Activated naive CD4-positive, alpha-beta T cell treated with anti-CD3 and anti-CD28 coated beads, Interleukin-2, amount 50 U/mL, for 16 hours (primary cell): Measurements from ENCODE around the gene CCL4.
"Not testable (repeated sequence)": the region's sequence is repeated elsewhere in the genome, so short reads cannot be mapped to it uniquely, and the experiment has no call there.

Source experiments
- DNase-seq: peaks from one replicate; pipeline ENCODE4 v3.0.0-alpha.2; 2020

CCL4 gene

DNA sequence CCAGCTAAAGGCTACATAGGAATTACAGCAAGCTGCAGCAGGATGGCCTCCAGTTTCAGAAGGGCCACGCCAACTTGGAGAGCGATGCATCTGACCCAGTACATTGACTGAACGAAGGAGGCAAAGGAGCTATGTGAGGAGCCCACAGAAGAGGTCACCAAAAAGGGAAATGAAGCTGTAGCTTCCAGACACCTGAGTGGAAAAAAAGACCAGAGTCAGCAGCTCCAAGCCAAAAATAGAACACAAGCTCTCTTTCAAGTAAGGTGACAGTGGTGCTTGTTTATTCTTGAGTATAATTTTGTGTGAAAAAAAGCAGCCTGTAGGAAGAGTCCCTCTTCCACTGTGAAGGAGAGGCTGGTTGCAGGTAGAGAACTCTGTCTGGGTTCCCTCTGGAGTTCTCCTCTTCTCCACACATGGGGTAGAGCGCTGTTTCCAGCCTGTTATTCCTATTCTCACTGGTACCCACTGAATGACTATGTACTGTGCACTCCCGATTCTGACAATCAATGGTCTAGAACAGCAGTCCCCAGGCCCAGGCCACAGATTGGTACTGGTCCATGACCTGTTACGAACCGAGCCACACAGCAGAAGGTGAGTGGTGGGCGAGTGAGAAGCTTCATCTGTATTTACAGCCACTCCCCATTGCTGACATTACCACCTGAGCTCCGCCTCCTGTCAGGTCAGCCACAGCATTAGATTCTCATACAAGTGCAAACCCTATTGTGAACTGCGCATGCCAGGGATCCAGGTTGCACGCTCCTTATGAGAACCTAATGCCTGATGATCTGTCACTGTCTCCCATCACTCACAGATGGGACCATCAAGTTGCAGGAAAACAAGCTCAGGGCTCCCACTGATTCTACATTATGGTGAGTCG is 15.1 kb downstream of the CCL4 start:
- no peak for DNase-seq

DNA sequence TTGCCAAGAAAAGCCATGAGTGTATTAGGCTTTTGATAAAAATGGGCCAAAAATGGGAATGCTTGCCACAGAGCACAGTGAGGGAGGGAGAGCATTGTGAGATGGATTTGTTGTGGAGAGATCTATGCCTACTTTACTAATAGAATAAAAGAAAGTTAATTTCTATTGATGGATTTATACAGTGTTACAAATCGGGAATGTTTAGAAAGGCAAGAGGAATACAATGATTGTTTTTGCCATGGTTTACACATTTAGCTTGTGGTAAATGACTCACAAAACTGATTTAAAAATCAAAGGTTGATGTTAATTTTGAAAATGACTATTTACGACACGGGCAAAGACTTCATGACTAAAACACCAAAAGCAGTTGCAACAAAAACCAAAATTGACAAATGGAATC is 16.6 kb downstream of the CCL4 start:
- DNase-seq, result no peak

DNA sequence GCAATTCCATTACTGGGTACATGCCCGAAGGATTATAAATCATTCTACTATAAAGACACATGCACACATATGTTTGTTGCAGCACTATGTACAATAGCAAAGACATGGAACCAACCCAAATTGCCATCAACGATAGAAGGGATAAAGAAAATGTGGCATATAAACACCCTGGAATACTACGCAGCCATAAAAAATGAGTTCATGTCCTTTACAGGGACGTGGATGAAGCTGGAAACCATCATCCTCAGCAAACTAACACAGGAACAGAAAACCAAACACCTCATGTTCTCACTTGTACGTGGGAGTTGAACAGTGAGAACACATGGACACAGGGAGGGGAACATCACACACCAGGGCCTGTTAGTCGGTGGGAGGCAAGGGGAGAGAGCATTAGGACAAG is 17.5 kb downstream of the CCL4 start:
- DNase-seq, result not testable (repeated sequence)

DNA sequence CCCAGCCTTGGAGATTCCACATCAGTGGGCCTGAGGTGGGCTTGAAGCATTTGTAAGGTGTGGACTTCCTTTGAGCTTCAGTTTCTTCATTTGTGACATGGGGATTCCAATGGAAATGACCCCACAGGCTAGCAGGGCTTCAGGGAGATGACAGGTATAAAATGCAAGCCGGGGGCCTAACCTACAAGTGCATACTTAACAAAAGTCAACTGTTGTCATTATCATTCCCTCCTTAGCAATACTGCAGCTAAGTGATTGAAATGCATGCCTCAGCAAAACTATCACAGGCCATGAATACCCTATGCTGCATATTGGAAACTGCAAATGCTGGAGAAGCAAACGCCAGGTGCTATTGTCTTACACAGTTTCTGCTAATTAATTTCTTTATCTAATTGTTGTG is 19.8 kb downstream of the CCL4 start:
- DNase-seq, result no peak

- no peak for DNase-seq
These were observed 21.5 kb downstream of the CCL4 start for GRCh38 chr17:36124879-36125824.

DNA sequence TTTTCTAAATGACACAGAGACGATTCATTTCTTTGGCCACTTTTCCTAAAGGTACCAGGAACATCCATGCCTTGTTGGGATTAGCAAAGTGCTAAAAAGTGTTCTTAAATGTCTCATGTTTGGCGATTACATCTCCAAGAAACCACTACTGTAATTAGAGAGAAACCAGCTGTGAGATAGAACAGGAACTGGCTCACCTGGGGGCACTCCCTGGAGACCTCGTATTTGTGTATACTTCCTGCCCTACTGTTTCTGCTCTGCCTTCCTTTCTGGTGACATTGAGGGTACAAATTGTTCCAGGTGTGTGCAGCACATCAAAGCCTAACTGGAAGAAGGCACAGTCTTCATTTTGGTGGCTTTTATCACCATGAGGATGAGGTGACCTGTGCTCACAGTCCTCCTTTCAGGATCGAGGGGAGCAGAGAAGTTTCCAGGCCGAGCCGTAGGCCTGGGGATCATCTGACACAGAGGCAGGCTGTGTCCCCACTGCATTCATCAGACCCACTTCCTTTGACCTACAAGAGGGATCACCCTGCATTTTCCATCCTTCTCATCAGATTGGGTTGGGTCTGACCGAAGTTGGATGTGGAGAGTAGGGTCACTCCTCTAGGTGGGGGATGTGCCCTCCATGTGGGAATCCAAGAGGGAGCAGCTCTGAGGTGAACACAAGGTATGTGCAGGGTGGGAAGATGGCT is 23.7 kb downstream of the CCL4 start:
- no peak for DNase-seq

DNA sequence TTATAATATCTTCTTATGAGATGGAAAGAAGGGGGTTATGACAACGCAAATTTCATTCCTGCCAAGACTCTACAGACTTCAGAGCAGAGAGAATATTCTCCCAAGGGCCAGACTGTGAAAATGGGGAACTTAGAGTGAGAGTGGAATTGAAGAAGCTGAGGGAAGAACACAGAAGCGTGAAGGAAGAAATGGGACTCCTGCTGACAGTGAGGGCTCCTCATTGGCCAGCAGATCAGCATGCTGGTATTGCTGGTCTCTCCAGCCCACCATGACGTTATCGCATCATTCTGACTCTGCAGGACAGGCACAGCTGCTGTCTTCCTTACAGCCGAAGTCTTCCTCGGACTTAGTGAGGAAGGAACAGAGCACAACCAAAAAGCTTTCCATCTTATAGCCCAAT is 24.3 kb downstream of the CCL4 start:
- no peak for DNase-seq

GRCh38 chr17:36128411-36128978 is 24.9 kb downstream of the CCL4 start:
- no peak for DNase-seq

DNA sequence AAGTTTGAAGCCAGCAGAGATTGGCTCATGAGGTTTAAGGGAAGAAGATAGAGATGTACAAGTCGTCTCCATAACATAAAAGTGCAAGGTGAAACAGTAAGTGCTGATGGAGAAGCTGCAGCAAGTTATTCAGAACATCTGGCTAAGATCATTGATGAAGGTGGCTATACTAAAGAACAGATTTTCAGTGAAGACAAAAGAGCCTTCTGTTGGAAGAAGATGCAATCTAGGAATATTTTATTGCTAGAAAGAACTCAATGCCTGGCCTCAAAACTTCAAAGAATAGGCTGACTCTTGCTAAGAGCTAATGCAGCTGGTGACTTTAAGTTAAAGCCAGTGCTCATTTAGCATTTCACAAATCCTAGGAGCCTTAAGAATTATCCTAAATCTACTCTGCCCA is 26.0 kb downstream of the CCL4 start:
- DNase-seq, result no peak

- no peak for DNase-seq
These were observed 26.7 kb downstream of the CCL4 start for GRCh38 chr17:36130346-36130745.

DNA sequence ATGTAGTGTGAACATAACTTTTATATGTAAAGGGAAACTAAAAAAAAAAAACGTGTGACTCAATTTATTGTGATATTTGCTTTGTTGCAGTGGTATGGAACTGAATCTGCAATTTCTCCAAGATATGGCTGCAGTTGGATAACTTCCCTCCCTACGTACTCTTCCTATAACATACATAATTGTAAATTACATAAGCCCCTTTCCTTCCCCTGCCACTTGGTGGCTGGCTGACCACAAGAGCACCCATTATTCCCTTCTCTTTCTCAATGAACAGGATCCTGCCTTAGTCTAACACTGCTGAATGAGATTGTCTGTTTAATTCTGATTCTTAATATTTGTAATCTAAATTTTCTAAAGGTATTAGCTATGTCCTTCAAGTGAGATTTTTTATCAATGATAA is 27.8 kb downstream of the CCL4 start:
- no peak for DNase-seq

DNA sequence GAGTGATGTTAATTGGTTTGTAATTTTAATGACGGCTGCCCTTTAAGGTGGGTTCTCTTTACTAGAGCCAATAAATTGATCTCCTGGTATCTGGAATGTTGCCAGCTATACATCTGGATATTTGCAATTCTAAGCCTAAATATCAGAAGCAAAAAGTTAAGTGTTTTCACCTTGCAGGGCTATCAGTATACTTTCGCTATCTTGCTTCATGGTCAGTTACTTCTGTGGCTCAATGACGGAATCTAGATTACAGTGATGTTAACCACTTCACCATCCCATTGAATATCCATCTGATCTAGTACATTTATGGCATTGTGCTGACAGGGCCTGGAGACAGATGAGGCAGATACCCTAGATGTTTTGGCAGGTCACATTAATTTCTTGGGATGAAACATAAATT is 28.3 kb downstream of the CCL4 start:
- no peak for DNase-seq

DNA sequence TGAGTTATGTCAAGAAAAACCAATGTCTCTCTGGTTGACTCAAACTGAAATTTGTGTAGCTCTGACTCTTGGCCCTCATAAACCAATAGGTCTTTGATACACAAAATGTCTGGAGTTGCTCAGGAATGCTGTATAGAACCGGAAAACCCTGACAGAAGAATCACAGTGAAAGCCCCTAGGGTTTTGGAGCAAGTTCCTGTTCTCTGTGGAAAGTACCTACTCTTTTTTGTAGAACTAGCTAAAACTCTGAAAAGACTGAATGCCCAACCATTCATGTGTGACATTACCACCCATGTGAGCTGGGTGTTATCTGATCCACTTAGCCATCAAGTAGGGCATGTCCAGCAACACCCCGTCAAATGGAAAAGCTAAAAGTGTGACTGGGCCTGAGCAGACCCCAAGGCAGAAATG is 28.8 kb downstream of the CCL4 start:
- no peak for DNase-seq

DNA sequence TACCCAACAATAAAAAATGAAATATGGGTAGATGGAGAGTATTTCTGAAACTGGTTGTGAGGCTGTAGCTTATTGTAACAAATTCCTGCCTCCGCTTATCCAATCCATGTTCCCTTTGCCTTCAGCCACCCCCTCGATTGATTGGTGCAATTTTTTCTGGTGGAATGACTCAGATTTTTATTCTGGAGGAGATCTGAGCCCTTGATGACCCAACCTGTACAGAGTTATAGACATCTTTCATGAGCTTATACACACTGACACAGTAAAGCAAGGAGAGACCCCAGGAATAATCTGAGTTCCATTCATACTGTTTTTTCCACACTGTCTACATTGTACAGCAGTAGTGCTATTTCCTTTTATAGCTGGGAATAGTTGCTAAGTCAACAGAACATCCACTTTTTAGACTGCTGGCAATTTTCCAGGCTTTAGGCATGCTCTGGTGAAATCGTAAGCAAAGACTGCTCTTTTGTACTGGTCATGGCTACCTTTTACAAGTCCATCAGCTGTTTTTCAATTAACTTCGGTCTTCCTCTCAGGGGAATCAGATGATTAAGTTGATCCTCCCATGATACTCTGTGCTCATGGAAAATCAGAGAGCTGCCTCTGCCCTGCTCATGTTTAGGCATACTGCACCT is 30.1 kb downstream of the CCL4 start:
- DNase-seq, result no peak

DNA sequence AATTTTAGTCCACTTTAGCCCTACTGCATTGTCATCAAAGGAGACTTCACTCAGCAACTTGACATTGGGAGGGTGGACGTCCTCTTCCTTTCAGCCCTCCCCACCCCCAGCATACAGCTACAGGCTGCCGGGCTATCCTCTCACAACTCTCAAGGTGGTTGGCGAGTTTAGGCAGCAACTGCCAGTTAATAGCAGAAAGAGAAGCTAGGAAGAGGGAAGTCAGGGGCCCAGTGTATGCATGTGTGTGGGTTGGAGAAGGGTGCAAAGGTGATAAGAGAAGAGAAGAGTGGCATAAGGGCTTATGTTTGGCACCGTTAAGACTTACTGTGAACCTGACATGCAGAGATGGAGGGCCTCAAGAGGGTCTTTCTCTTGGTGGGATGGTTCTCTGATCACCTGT is 31.8 kb downstream of the CCL4 start:
- no peak for DNase-seq

- DNase-seq, result no peak
These were observed 32.4 kb downstream of the CCL4 start for GRCh38 chr17:36136036-36136435.

GRCh38 chr17:36136439-36136838 is 32.8 kb downstream of the CCL4 start:
- no peak for DNase-seq

DNA sequence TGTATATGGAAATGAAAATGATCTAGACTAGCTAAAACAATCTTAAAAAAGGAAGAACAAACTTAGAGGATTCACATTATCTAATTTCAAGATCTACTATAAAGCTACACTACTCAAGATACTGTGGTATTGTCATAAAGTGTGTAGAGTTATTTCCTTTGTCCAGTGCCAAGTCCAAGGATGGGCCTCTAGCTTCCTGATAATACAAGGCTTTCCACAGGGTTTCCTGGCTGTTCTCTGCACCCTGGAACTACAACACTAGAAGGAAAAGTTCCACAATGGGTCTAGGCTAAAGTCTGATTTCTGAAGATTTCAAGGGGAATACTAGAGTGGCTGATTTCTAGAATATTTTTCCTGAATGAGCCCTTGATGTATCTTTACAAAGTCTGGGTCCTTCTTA is 38.6 kb downstream of the CCL4 start:
- DNase-seq, result no peak

DNA sequence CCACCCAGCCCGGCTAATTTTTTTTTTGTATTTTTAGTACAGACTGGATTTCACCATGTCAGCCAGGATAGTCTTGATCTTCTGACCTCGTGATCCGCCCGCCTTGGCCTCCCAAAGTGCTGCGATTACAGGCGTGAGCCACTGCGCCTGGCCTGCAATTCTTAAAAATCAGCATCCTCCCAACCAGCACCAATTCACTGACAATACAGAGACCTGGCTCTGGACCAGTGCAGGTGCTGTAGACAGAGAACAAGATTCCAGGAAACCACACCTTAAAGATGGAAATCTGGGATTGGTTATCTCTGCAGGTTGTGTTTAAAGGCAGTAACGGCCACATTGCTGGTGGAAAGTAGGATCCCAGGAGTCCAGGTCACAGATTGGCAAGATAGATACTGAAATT is 39.2 kb downstream of the CCL4 start:
- no peak for DNase-seq

DNA sequence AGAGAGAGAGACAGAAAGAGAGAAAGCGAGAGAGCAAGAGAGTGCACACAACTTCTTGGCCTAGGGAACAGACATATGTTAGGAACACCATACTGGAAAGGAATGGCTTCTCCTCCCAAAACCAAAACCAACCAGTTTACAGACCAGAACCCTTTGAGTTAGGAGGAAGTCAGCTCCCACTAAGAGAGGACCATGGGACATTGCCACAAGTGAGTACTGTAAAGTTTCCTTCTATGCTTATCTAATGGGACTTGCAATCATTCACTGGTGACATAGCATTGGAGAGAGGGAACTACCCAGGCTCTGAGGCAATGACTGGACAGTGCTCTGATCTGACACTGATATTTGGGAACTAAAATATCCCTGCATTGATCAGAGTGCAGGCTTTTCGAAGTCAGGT is 40.4 kb downstream of the CCL4 start:
- DNase-seq, result no peak

GRCh38 chr17:36144981-36145729 is 41.5 kb downstream of the CCL4 start:
- DNase-seq, result no peak

DNA sequence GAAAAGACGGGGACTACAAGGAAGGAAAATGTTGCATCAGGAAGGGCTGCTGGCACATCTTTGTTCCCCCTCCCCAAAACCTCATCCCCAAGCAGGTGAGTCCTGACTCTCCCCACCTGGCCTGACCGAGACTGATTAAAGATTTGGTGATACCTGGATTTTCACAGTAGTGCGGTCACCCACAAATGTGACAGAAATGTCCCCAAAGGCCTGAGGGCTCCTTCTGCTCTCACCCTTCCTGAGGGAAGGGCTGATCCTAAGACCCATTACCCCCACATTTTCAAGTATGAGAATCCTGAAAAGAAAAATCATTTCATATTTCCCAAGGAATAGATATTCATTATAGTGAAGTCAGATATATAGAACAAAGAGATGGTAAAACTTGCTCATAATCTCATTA is 44.0 kb downstream of the CCL4 start:
- no peak for DNase-seq
